Left hindlimb (tissue), 1 donor: ENCODE measurements around the gene UBE2D3.

Experiments
- DNase-seq: peaks from one replicate; pipeline ENCODE4 v3.0.0-alpha.2; 2018

UBE2D3 gene

GRCh38 chr4:102787944-102788343 lies 39.4 kb downstream of the UBE2D3 start:
- DNase-seq: no peak

DNA sequence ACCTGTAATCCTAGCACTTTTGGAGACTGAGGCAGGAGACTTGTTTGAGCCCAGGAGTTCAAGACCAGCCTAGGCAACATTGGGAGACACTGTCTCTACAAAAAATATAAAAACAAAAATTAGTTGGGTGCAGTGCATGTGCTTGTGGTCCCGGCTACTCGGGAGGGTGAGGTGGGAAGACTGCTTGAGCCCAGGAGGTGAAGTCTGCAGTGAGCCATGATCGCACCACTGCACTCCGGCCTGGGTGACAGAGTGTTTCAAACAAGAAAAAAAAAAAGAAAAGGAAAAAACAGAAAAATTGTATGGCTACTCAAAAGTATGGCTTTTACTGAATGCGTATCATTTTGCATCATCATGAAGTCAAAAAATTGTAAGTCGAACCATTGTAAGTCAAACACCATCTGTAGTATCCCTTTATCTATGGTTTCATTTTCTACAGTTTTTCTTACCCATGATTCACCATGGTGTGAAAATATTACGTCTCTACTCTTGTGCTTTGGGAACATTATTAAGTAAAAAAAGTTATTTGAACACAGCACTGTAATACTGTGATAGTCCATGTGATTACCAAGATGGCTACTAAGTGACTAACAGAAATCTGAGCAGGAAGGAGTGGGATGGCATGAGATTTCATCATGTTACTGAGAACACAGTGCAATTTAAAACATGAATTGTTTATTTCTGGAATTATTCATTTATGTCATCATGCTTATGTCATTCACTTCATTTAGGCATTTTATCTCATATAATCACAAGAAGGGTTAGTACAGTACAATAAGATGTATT lies 40.1 kb downstream of the UBE2D3 start:
- DNase-seq: no peak

- no peak for DNase-seq
These were observed 41.1 kb downstream of the UBE2D3 start for GRCh38 chr4:102786279-102786678.

- no peak for DNase-seq
These were observed 44.3 kb downstream of the UBE2D3 start for GRCh38 chr4:102783006-102783405.

- DNase-seq: no peak
These were observed 45.8 kb downstream of the UBE2D3 start for GRCh38 chr4:102781570-102781969.

DNA sequence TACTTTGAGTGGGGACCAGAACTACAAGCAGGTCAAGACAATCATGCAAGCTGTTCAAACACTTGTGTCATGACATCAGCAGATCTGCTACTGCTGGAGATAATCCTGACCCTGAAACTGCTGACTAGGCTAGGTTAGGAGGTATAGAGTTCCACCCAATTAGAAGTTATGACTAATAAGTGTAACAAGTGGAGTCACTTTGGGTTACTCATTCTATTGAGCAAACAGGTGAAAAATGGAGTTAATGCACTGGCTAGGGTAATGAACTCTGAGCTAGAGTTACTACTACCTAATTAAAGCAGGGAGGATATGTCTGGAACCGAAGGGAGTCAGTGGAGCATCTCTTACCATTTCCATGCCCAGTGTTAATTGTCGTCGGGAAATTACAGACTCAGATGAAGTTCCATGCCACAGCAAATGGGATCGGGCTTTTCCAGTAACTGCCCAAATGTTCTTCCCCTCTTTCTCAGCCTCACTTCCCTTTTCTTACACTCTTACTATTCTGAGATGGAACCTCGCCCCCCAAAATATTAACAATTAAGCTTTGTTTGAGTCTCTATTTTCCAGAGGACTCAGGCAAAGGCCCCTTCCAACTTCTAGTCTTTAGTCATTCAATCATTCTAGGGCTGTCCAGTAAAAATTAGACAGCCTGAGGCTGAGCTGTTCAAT lies 46.7 kb downstream of the UBE2D3 start:
- no peak for DNase-seq

DNA sequence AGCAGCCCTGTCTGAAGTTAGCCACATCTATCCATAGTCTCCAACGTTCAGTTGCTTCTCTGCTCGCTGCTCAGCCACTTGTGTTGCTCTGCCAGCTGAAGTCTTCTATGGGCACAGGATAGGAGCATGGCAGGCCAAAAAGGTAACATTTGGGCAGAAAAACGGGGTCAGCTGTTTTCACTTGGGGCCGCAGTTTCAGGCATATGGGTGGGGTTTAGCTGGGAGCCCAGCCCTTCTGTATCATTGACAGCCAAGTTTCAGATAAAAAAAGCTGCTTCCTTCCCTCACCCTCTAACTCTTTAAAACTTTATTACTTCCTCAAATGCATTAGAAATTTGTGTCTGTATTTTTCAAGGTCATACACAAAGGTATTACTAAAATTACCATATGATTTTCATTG lies 48.1 kb downstream of the UBE2D3 start:
- no peak for DNase-seq

- DNase-seq: no peak
These were observed 48.6 kb downstream of the UBE2D3 start for GRCh38 chr4:102778720-102779119.

DNA sequence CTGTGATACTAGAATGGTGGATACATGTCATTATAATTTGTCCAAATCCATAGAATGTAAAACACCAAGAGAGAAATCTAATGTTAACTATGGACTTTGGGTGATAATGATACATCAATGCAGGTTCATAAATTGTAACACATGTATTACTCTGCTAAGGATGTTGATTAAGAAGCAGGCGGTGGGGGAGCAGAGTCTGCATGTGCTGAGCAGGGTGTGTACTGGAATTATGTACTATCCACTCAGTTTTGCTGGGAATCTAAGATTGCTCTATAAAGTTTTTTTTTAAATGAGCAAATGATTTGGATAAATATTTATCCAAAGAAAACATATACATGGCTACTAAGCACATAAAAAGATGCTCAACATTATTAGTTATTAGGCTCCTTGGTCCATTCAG lies 51.5 kb downstream of the UBE2D3 start:
- DNase-seq: no peak

DNA sequence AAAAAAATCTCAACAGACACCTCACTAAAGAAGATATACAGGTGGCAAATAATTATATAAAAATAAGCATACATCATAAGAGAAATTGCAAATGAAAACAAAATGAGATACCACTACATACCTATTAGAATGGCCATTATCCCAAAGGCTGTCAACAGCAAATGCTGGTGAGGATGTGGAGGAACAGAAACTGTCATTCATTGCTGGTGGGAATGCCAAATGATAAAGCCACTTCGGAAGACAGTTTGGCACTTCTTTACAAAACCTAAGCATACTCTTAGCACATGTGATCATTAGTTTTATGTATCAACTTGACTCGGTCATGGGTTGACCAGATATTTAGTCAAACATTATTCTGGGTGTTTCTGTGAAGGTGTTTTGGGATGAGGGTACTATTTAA lies 53.1 kb downstream of the UBE2D3 start:
- DNase-seq: no peak

DNA sequence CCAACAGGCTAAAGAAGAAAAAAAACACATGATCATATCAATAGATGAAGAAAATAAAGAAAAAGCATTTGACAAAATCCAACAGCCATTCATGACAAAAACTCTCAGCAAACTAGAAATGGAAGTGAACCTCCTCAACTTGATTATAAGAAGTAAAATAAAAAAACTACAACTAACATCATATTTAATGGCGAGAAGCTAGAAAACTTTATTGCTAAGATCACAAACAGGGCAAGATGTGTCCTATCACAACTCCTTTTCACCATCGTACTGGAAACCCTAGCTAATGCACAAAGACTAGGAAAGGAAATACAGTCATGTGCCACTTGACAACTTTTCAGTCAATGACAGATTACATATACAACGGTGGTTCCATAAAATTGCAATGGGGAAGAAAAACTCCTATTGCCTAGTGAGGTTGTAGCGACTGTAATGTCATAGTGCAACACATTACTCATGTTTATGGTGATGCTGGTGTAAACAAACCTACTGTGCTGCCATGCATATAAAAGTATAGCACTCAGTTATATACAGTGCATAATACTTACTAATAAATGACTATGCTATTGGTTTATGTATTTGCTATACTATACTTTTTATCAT lies 54.5 kb downstream of the UBE2D3 start:
- DNase-seq: no peak

GRCh38 chr4:102764901-102765300 lies 62.5 kb downstream of the UBE2D3 start:
- no peak for DNase-seq

GRCh38 chr4:102761906-102762305 lies 65.4 kb downstream of the UBE2D3 start:
- DNase-seq: no peak

DNA sequence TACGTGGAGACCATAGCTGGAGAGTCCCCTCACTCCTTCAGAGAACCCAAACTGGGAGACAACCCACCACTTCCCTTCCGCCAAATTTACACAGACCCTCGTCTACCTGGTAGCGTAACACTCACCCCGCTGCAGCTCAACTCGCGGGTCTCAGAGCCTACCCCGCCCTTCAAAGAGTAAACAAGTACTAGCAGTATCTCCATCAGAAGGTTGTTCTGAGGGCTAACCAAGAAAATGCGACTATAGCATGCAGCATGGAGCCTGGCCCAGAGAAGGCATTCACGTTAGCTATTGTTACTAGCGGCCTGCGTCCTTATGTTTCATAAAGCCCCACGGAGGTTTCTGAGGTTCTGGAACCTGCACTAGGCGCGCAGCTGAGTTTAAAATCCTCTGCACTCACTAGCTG lies 66.1 kb downstream of the UBE2D3 start:
- no peak for DNase-seq

DNA sequence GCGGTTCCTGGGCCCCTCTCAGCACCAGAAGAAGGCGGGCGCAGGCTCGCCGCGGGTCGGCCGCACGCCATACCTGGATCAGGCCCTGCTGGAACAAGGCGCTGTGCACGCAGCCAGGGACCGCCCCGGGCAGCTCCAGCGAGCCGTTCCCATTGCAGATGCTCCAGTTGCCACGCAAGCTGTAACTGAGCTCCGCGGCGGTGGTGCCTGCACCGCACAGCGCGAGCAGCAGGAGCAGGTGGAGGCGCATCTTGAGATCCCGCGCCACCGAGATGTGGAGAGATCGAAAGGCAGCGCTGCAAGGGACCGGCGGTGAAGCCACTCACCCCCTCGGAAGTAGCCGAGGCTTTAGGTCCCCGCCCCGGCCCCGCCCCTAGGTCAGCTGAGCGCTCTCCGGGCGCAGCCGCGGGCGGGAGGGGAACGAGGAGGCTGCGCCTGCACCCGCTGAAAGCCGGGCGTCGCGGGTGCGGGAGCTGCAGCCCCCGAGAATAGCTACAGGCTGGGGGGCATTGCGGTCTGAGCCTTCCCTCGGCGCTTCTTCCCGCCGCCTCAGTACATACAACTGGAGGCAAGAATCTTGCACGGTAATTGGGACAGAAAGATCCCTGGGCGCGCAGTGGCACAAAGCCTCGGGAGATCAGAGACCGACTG lies 66.6 kb downstream of the UBE2D3 start, which contains the start of gene MANBA:
TSS of gene MANBA (minus strand) at position 324 of the 651 bp plus-strand sequence. CDS start at position 250, 74 bp downstream.
- peak; percentile 85 for DNase-seq

DNA sequence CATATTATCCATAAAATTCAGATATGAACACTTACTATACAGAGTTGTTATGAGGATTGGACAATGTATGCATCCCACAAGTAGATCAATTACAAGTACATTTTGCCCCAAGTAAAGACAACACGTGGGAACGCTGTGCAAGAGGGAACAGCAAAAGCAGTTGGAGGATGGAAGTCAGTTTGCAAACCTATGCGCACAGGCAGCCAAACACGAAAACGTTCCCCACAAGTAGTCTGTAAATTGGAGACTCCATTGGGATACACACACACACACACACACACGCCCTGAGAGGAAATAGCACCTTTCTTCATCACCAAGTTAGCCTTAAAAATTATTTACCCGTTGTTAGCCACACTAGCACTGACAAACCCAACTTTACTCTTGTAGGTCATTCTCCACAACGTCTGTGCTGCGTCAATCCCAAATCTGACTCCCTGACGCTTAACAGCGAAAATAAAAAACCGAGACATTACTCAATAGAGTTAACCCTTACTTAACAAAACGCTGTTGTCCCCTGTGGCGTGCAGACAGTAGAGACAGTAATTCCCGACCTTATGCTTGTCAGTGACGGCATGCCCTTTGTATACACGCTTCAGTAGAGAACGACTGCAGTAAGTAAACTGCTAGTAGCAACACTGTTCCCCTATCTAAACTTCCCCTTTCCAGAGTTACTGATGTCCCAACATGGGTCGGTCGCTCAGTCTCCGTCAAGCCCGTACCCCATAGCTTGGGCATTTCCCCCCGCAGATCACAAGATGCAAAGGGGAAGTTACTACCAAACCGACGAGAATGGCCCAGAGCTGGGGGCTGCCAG lies 67.3 kb downstream of the UBE2D3 start:
- DNase-seq: peak; percentile 32

DNA sequence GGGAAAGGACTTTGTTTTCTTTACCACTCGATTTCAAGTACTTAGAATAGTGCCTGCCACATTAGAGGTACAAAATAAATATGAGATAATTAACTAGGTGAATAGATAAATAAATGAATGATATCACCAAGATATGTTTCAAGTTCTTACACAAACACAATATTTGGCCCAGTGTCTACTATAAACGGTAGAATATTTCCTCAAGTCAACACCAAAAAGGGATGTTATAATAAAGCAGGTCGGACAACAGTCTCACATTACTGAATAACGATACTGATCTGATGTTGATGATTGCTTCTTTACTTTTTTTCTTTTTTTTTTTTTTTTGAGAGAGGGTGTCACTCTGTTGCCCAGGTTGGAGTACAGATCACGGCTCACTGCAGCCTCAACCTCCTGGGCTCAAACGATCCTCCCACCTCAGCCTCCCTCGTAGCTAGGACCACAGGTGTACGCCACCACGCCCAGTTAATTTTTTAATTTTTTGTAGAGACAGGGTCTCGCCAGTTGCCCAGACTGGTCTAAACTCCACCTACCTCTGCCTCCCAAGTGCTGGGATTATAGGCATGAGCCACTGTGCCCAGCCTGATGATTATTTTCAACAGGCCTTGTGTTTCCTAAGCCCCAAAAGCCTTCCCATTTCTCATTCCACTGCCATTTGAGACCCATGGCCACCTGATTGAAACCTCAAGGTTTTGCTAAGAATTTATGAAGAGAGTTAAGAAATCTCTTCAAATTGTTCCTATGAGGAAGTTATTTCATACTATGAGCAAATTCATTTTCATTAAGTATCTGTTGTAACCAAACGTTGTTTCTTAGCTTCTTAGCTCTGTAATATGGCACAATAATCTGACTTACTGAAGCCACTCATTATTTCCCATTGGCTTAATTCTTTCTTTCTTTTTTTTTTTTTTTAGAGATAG lies 68.8 kb downstream of the UBE2D3 start:
- no peak for DNase-seq

GRCh38 chr4:102757681-102758080 lies 69.7 kb downstream of the UBE2D3 start:
- no peak for DNase-seq

DNA sequence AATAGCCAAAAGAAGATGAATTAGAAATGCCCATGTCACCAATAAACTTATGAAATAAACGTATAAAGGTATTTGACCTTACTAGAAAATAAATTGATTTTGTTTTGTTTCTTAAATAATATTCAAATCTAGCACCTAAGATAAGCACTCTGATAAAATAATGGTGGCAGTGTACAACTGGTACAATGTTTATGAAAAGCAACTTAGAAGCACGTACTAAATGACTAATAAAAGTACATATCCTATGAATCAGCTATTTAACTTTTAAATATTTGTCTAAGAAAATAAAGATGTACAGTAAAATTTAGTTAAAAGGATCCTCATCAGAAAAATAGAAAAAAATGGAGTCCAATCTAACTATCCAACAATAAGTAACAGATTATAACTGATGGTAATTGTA lies 73.3 kb downstream of the UBE2D3 start:
- DNase-seq: no peak

GRCh38 chr4:102751941-102752340 lies 75.4 kb downstream of the UBE2D3 start:
- no peak for DNase-seq
